Measurements from ENCODE around the gene RGL4.

The RGL4 gene

GRCh38 chr22:23712256-23712655 is 21.4 kb downstream of the RGL4 start:
- Histone ChIP-seq H3K27me3 (replicated peaks in 2 of 5; ENCODE audit: control insufficient read depth in 4 of 5, insufficient read depth in 5 of 5, low read length in 4 of 5) (no peaks in the 10 kb centered on the region), H3K9me3 (ENCODE audit: control extremely low read depth in 1 of 5, control insufficient read depth in 4 of 5, insufficient read depth in 2 of 5, low read depth in 1 of 5, low read length in 4 of 5) (no peaks in the 10 kb centered on the region), H3K36me3 (ENCODE audit: control insufficient read depth in 4 of 4, insufficient read depth in 4 of 4, low read length in 3 of 4) (peaks cover 25 to 75% (median 54%) of the 10 kb centered on the region in 4 experiments), H3K4me3 (ENCODE audit: control insufficient read depth in 1 of 7, extremely low read depth in 1 of 7, insufficient read depth in 4 of 7, low read depth in 2 of 7, low read length in 6 of 7) (no peak overlapping the region), H3K4me1 (ENCODE audit: control extremely low read depth in 1 of 4, control insufficient read depth in 4 of 4, insufficient read depth in 4 of 4, low read length in 3 of 4) (peaks cover 3 to 17% (median 12%) of the 10 kb centered on the region in 4 experiments), H3K27ac (ENCODE audit: insufficient read depth in 1 of 2, low read depth in 1 of 2, low read length in 2 of 2, poor library complexity in 1 of 2, severe bottlenecking in 2 of 2) (no peak overlapping the region)
- DNase-seq, result no peak
- ChIA-PET POLR2A (no interaction called here), CTCF (interaction anchor here (0.7 to 3.2 kb wide), 3 partner anchors 12 to 173 kb away, joined by 3 to 16 read pairs (median 5); no protein-coding TSS in a partner anchor)
- 95% methylated on average over 8 of the region's 12 CpGs for WGBS (ENCODE audit: insufficient coverage)

- no peaks in the 10 kb centered on the region for H3K9me3 ChIP-seq (ENCODE audit: control extremely low read depth in 1 of 5, control insufficient read depth in 4 of 5, insufficient read depth in 2 of 5, low read depth in 1 of 5, low read length in 4 of 5)
- ChIA-PET CTCF (interaction anchor here (1.0 to 1.5 kb wide), 2 partner anchors 10 to 53 kb away, joined by 3 read pairs; no protein-coding TSS in a partner anchor), POLR2A (no interaction called here)
- WGBS (ENCODE audit: insufficient coverage), result 96% methylated on average over 24 of the region's 28 CpGs
- H3K4me1 ChIP-seq (ENCODE audit: control extremely low read depth in 1 of 4, control insufficient read depth in 4 of 4, insufficient read depth in 4 of 4, low read length in 3 of 4), result peaks cover 3 to 20% (median 13%) of the 10 kb centered on the region in 4 experiments
- no peak overlapping the region for H3K4me3 ChIP-seq (ENCODE audit: control insufficient read depth in 1 of 7, extremely low read depth in 1 of 7, insufficient read depth in 4 of 7, low read depth in 2 of 7, low read length in 6 of 7)
- no peak overlapping the region for H3K27ac ChIP-seq (ENCODE audit: insufficient read depth in 1 of 2, low read depth in 1 of 2, low read length in 2 of 2, poor library complexity in 1 of 2, severe bottlenecking in 2 of 2)
- H3K36me3 ChIP-seq (ENCODE audit: control insufficient read depth in 4 of 4, insufficient read depth in 4 of 4, low read length in 3 of 4), result peaks cover 15 to 59% (median 41%) of the 10 kb centered on the region in 4 experiments
- H3K27me3 ChIP-seq (replicated peaks in 2 of 5; ENCODE audit: control insufficient read depth in 4 of 5, insufficient read depth in 5 of 5, low read length in 4 of 5), result no peaks in the 10 kb centered on the region
- DNase-seq, result no peak
These were observed 23.1 kb downstream of the RGL4 start for GRCh38 chr22:23713696-23714595.

DNA sequence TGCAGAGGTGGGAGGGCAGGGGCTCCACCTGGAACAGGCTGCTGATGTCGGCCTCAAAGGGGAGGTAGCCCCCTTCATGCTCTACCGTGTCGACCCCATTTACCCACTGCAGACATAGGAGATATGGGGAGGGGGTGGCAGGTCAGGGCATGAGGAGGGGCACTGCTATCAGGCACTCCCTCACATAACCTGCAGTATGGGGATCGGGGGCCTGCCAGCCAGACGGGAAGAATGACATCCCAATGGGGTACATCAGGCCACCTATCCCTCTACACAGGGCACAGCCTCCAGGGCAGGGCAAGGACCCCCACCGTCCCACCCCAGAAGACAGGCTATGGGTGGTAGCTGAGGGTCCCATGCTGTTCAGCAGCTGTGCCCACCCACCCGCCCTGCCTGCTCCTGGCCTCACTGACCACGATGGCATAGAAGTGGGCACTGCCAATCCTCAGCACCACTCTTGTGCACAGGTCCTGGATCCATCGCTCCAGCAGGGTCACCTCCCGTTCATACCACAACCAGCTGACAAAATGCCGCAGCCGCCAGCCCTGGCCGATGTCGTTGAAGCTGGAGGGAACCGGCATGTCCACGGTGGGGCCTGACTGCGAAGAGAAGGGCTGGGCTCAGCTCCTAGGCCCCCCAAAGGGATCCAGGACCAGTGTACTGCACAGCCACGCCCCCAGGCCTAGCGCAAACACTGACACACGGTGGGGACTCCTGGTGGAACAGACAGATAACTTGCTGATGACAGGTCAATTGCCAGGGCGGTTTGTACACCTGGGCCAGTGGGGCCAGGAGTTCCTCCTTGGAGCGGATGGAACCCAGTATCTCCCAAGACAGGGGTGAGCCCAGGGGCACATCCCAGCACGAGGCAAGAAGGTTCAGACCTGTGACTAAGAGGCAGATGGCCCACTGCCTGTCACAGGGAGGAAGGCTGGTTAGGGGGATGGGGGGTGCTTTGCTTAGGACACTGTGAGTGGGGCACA is 24.1 kb downstream of the RGL4 start:
- peaks cover 9 to 49% (median 34%) of the 10 kb centered on the region in 4 experiments for H3K36me3 ChIP-seq (ENCODE audit: control insufficient read depth in 4 of 4, insufficient read depth in 4 of 4, low read length in 3 of 4)
- peaks cover 3 to 20% (median 13%) of the 10 kb centered on the region in 4 experiments for H3K4me1 ChIP-seq (ENCODE audit: control extremely low read depth in 1 of 4, control insufficient read depth in 4 of 4, insufficient read depth in 4 of 4, low read length in 3 of 4)
- peak in 2 of 3 donors; percentile 13 to 41 for DNase-seq
- H3K9me3 ChIP-seq (ENCODE audit: control extremely low read depth in 1 of 5, control insufficient read depth in 4 of 5, insufficient read depth in 2 of 5, low read depth in 1 of 5, low read length in 4 of 5), result no peaks in the 10 kb centered on the region
- no peaks in the 10 kb centered on the region for H3K27me3 ChIP-seq (replicated peaks in 2 of 5; ENCODE audit: control insufficient read depth in 4 of 5, insufficient read depth in 5 of 5, low read length in 4 of 5)
- POLR2A ChIA-PET, result no interaction called here
- H3K27ac ChIP-seq (ENCODE audit: insufficient read depth in 1 of 2, low read depth in 1 of 2, low read length in 2 of 2, poor library complexity in 1 of 2, severe bottlenecking in 2 of 2), result no peak overlapping the region
- 92% methylated on average over 19 of the region's 23 CpGs for WGBS (ENCODE audit: insufficient coverage)
- CTCF ChIA-PET, result interaction anchor here (1.0 to 1.1 kb wide), 2 partner anchors 52 to 134 kb away, joined by 3 read pairs; no protein-coding TSS in a partner anchor
- peak overlapping the region in 1 of 7 experiments; percentile 28 for H3K4me3 ChIP-seq (ENCODE audit: control insufficient read depth in 1 of 7, extremely low read depth in 1 of 7, insufficient read depth in 4 of 7, low read depth in 2 of 7, low read length in 6 of 7)

GRCh38 chr22:23715806-23716375 is 25.1 kb downstream of the RGL4 start:
- H3K9me3 ChIP-seq (ENCODE audit: control extremely low read depth in 1 of 5, control insufficient read depth in 4 of 5, insufficient read depth in 2 of 5, low read depth in 1 of 5, low read length in 4 of 5), result no peaks in the 10 kb centered on the region
- ChIA-PET POLR2A (interaction anchor here (2.2 kb wide), 1 partner anchor 19 kb away, joined by 6 read pairs; no protein-coding TSS in a partner anchor), CTCF (interaction anchor here (1.1 kb wide), 1 partner anchor 133 kb away, joined by 3 read pairs; no protein-coding TSS in a partner anchor)
- peak overlapping the region in 6 of 7 experiments; percentile 26 to 90 (median 86) for H3K4me3 ChIP-seq (ENCODE audit: control insufficient read depth in 1 of 7, extremely low read depth in 1 of 7, insufficient read depth in 4 of 7, low read depth in 2 of 7, low read length in 6 of 7)
- peaks cover 3 to 20% (median 13%) of the 10 kb centered on the region in 4 experiments for H3K4me1 ChIP-seq (ENCODE audit: control extremely low read depth in 1 of 4, control insufficient read depth in 4 of 4, insufficient read depth in 4 of 4, low read length in 3 of 4)
- peaks cover 5 to 39% (median 26%) of the 10 kb centered on the region in 4 experiments for H3K36me3 ChIP-seq (ENCODE audit: control insufficient read depth in 4 of 4, insufficient read depth in 4 of 4, low read length in 3 of 4)
- DNase-seq, result peak in 2 of 3 donors; percentile 19 to 21
- 71% methylated on average over 10 of the region's 18 CpGs for WGBS (ENCODE audit: insufficient coverage)
- peak overlapping the region; percentile 15 to 76 for H3K27ac ChIP-seq (ENCODE audit: insufficient read depth in 1 of 2, low read depth in 1 of 2, low read length in 2 of 2, poor library complexity in 1 of 2, severe bottlenecking in 2 of 2)
- H3K27me3 ChIP-seq (replicated peaks in 2 of 5; ENCODE audit: control insufficient read depth in 4 of 5, insufficient read depth in 5 of 5, low read length in 4 of 5), result no peaks in the 10 kb centered on the region

GRCh38 chr22:23716811-23717801 is 26.3 kb downstream of the RGL4 start:
- DNase-seq, result peak; percentile 86 to 92 (median 91)
- Histone ChIP-seq H3K27me3 (replicated peaks in 2 of 5; ENCODE audit: control insufficient read depth in 4 of 5, insufficient read depth in 5 of 5, low read length in 4 of 5) (no peaks in the 10 kb centered on the region), H3K4me1 (ENCODE audit: control extremely low read depth in 1 of 4, control insufficient read depth in 4 of 4, insufficient read depth in 4 of 4, low read length in 3 of 4) (peaks cover 3 to 20% (median 13%) of the 10 kb centered on the region in 4 experiments), H3K27ac (ENCODE audit: insufficient read depth in 1 of 2, low read depth in 1 of 2, low read length in 2 of 2, poor library complexity in 1 of 2, severe bottlenecking in 2 of 2) (peak overlapping the region; percentile 33 to 76), H3K36me3 (ENCODE audit: control insufficient read depth in 4 of 4, insufficient read depth in 4 of 4, low read length in 3 of 4) (peaks cover 5 to 27% (median 17%) of the 10 kb centered on the region in 4 experiments), H3K4me3 (ENCODE audit: control insufficient read depth in 1 of 7, extremely low read depth in 1 of 7, insufficient read depth in 4 of 7, low read depth in 2 of 7, low read length in 6 of 7) (peak overlapping the region; percentile 75 to 90 (median 86)), H3K9me3 (ENCODE audit: control extremely low read depth in 1 of 5, control insufficient read depth in 4 of 5, insufficient read depth in 2 of 5, low read depth in 1 of 5, low read length in 4 of 5) (no peaks in the 10 kb centered on the region)
- ChIA-PET CTCF (interaction anchor here (0.6 to 1.0 kb wide), 2 partner anchors 135 to 164 kb away, joined by 3 to 5 read pairs; no protein-coding TSS in a partner anchor), POLR2A (interaction anchor here (0.6 to 2.2 kb wide), 4 partner anchors 14 to 120 kb away, joined by 3 to 6 read pairs (median 4); partner anchors contain the start of gene ZNF70)
- WGBS (ENCODE audit: insufficient coverage), result 6% methylated on average over 61 of the region's 84 CpGs
